Transverse colon (tissue), 3 donors: Measurements from ENCODE around the gene SMCP.

Experiments used
- CTCF ChIP-seq, 5 experiments: fragments of 200-600 bp in 3 of 5; fragments of 450-650 bp in 2 of 5; sonication (generic) in 3 of 5; IDR thresholded peaks; 1 replicate in 2 of 5; 2 replicates in 3 of 5; pipeline ENCODE4 v1.5.1; 2016 to 2017; ENCODE audit warnings: antibody characterized with exemption in 5 of 5, inconsistent platforms in 3 of 5, mild to moderate bottlenecking in 2 of 5, moderate library complexity in 1 of 5
- EP300 ChIP-seq: sonication (generic); formaldehyde crosslinking; IDR thresholded peaks from one replicate; pipeline ENCODE4 v1.6.1; 2017; ENCODE audit warnings: antibody characterized with exemption, low read depth
- POLR2A ChIP-seq: fragments of 450-650 bp; IDR thresholded peaks from one replicate; pipeline ENCODE4 v1.6.1; 2016; ENCODE audit warnings: antibody characterized with exemption, mild to moderate bottlenecking, moderate library complexity

- TF ChIP-seq POLR2A (no peak), CTCF (IDR thresholded peaks at IDR 0.05) (peak; percentile 58 to 78 (median 73)), EP300 (no peak)
Measured at GRCh38 chr1:152869808-152870419, 8.2 kb upstream of the SMCP start.
